ENCODE results near the gene TSPAN18. TPM values are rescaled to one million over a fixed set of nuclear protein-coding genes. Genes with fewer than 3 reads are reported as not detected.

TSPAN18 gene
- total RNA-seq, 2 experiments from 2014 or later = 5.8 to 8.2 TPM

- POLR2A ChIA-PET = no interaction called here
- Mint-ChIP-seq H3K9me3 (no peaks in the 10 kb centered on the region), H3K4me1 (ENCODE audit: low read depth) (peaks cover 6% of the 10 kb centered on the region), H3K36me3 (no peaks in the 10 kb centered on the region), H3K27ac (no peak overlapping the region), H3K4me3 (no peak overlapping the region), H3K27me3 (no peaks in the 10 kb centered on the region)
- intact Hi-C loops (cut with micrococcal nuclease) = loop anchor here (5.0 kb wide), 1 partner anchor 148 kb away; no protein-coding TSS in a partner anchor
- CTCF ChIA-PET = interaction anchor here (0.9 to 2.9 kb wide), 7 partner anchors 17 to 156 kb away, joined by 3 to 13 read pairs (median 10); no protein-coding TSS in a partner anchor
- no peak for DNase-seq
Observed at GRCh38 chr11:44954051-44954906, 227.5 kb downstream of the TSPAN18 start.

- no peaks in the 10 kb centered on the region for H3K27me3 Mint-ChIP-seq
- no peaks in the 10 kb centered on the region for H3K36me3 Mint-ChIP-seq
- no peaks in the 10 kb centered on the region for H3K9me3 Mint-ChIP-seq
- DNase-seq = peak; percentile 31
- intact Hi-C loops (cut with micrococcal nuclease) = no loop called here
- peaks cover 6% of the 10 kb centered on the region for H3K4me1 Mint-ChIP-seq (ENCODE audit: low read depth)
- no peak overlapping the region for H3K27ac Mint-ChIP-seq
- no peak overlapping the region for H3K4me3 Mint-ChIP-seq
- CTCF ChIA-PET = interaction anchor here (0.9 to 2.4 kb wide), 5 partner anchors 19 to 155 kb away, joined by 3 to 11 read pairs (median 7); no protein-coding TSS in a partner anchor
- POLR2A ChIA-PET = no interaction called here
Observed at GRCh38 chr11:44955015-44955738, 228.4 kb downstream of the TSPAN18 start.

- intact Hi-C loops (cut with micrococcal nuclease) = no loop called here
- H3K36me3 Mint-ChIP-seq = no peaks in the 10 kb centered on the region
- no peak overlapping the region for H3K4me3 Mint-ChIP-seq
- ChIA-PET CTCF (no interaction called here), POLR2A (interaction anchor here (1.0 kb wide), 1 partner anchor 24 kb away, joined by 3 read pairs; no protein-coding TSS in a partner anchor)
- peaks cover 6% of the 10 kb centered on the region for H3K4me1 Mint-ChIP-seq (ENCODE audit: low read depth)
- H3K9me3 Mint-ChIP-seq = no peaks in the 10 kb centered on the region
- DNase-seq = no peak
- H3K27ac Mint-ChIP-seq = no peak overlapping the region
- no peaks in the 10 kb centered on the region for H3K27me3 Mint-ChIP-seq
Observed at GRCh38 chr11:44957040-44957515, 230.3 kb downstream of the TSPAN18 start.

- no peaks in the 10 kb centered on the region for H3K36me3 Mint-ChIP-seq
- POLR2A ChIA-PET = interaction anchor here (1.0 kb wide), 1 partner anchor 23 kb away, joined by 3 read pairs; no protein-coding TSS in a partner anchor
- no peak overlapping the region for H3K27ac Mint-ChIP-seq
- H3K27me3 Mint-ChIP-seq = no peaks in the 10 kb centered on the region
- no peak overlapping the region for H3K4me3 Mint-ChIP-seq
- intact Hi-C loops (cut with micrococcal nuclease) = no loop called here
- H3K9me3 Mint-ChIP-seq = no peaks in the 10 kb centered on the region
- peaks cover 6% of the 10 kb centered on the region for H3K4me1 Mint-ChIP-seq (ENCODE audit: low read depth)
- CTCF ChIA-PET = interaction anchor here (2.3 kb wide), 1 partner anchor 22 kb away, joined by 11 read pairs; no protein-coding TSS in a partner anchor
- no peak for DNase-seq
Observed at GRCh38 chr11:44957776-44958564, 231.2 kb downstream of the TSPAN18 start.

- Mint-ChIP-seq H3K27me3 (no peaks in the 10 kb centered on the region), H3K36me3 (no peaks in the 10 kb centered on the region), H3K27ac (no peak overlapping the region), H3K4me3 (no peak overlapping the region), H3K4me1 (ENCODE audit: low read depth) (peaks cover 6% of the 10 kb centered on the region), H3K9me3 (no peaks in the 10 kb centered on the region)
- intact Hi-C loops (cut with micrococcal nuclease) = no loop called here
- ChIA-PET POLR2A (no interaction called here), CTCF (interaction anchor here (0.7 to 2.3 kb wide), 6 partner anchors 14 to 152 kb away, joined by 3 to 11 read pairs (median 4); no protein-coding TSS in a partner anchor)
- no peak for DNase-seq
Observed at GRCh38 chr11:44959064-44959463, 232.3 kb downstream of the TSPAN18 start.

- CTCF ChIA-PET = interaction anchor here (1.0 to 2.3 kb wide), 5 partner anchors 24 to 150 kb away, joined by 3 to 11 read pairs (median 3); no protein-coding TSS in a partner anchor
- H3K36me3 Mint-ChIP-seq = no peaks in the 10 kb centered on the region
- no peak overlapping the region for H3K4me3 Mint-ChIP-seq
- intact Hi-C loops (cut with micrococcal nuclease) = no loop called here
- POLR2A ChIA-PET = no interaction called here
- H3K27ac Mint-ChIP-seq = no peak overlapping the region
- no peaks in the 10 kb centered on the region for H3K9me3 Mint-ChIP-seq
- H3K27me3 Mint-ChIP-seq = no peaks in the 10 kb centered on the region
- no peak for DNase-seq
- peaks cover 2% of the 10 kb centered on the region for H3K4me1 Mint-ChIP-seq (ENCODE audit: low read depth)
Observed at GRCh38 chr11:44960200-44960845, 233.6 kb downstream of the TSPAN18 start.

- Mint-ChIP-seq H3K36me3 (no peaks in the 10 kb centered on the region), H3K27ac (no peak overlapping the region), H3K9me3 (no peaks in the 10 kb centered on the region), H3K4me3 (no peak overlapping the region), H3K4me1 (ENCODE audit: low read depth) (no peaks in the 10 kb centered on the region), H3K27me3 (no peaks in the 10 kb centered on the region)
- CTCF ChIA-PET = no interaction called here
- POLR2A ChIA-PET = no interaction called here
- no peak for DNase-seq
- intact Hi-C loops (cut with micrococcal nuclease) = no loop called here
Observed at GRCh38 chr11:44962464-44962863, 235.7 kb downstream of the TSPAN18 start.

GRCh38 chr11:44963136-44963535 lies 236.4 kb downstream of the TSPAN18 start:
- CTCF ChIA-PET = interaction anchor here (2.8 kb wide), 1 partner anchor 26 kb away, joined by 11 read pairs; no protein-coding TSS in a partner anchor
- POLR2A ChIA-PET = no interaction called here
- no peak for DNase-seq
- Mint-ChIP-seq H3K27ac (no peak overlapping the region), H3K9me3 (no peaks in the 10 kb centered on the region), H3K4me3 (no peak overlapping the region), H3K27me3 (no peaks in the 10 kb centered on the region), H3K36me3 (no peaks in the 10 kb centered on the region), H3K4me1 (ENCODE audit: low read depth) (no peaks in the 10 kb centered on the region)
- intact Hi-C loops (cut with micrococcal nuclease) = no loop called here

- Mint-ChIP-seq H3K4me1 (ENCODE audit: low read depth) (no peaks in the 10 kb centered on the region), H3K9me3 (no peaks in the 10 kb centered on the region), H3K4me3 (no peak overlapping the region), H3K27ac (no peak overlapping the region), H3K27me3 (no peaks in the 10 kb centered on the region), H3K36me3 (no peaks in the 10 kb centered on the region)
- ChIA-PET POLR2A (no interaction called here), CTCF (interaction anchor here (1.0 to 2.8 kb wide), 2 partner anchors 27 to 36 kb away, joined by 5 to 11 read pairs; no protein-coding TSS in a partner anchor)
- no peak for DNase-seq
- intact Hi-C loops (cut with micrococcal nuclease) = no loop called here
Observed at GRCh38 chr11:44963948-44964347, 237.2 kb downstream of the TSPAN18 start.

- H3K27ac Mint-ChIP-seq = no peak overlapping the region
- intact Hi-C loops (cut with micrococcal nuclease) = no loop called here
- DNase-seq = no peak
- POLR2A ChIA-PET = no interaction called here
- no peaks in the 10 kb centered on the region for H3K9me3 Mint-ChIP-seq
- CTCF ChIA-PET = interaction anchor here (1.0 to 2.8 kb wide), 3 partner anchors 14 to 37 kb away, joined by 3 to 11 read pairs (median 5); no protein-coding TSS in a partner anchor
- H3K4me1 Mint-ChIP-seq (ENCODE audit: low read depth) = no peaks in the 10 kb centered on the region
- no peaks in the 10 kb centered on the region for H3K27me3 Mint-ChIP-seq
- no peak overlapping the region for H3K4me3 Mint-ChIP-seq
- no peaks in the 10 kb centered on the region for H3K36me3 Mint-ChIP-seq
Observed at GRCh38 chr11:44964526-44965209, 237.9 kb downstream of the TSPAN18 start.

GRCh38 chr11:44966694-44967093 lies 239.9 kb downstream of the TSPAN18 start:
- no peaks in the 10 kb centered on the region for H3K36me3 Mint-ChIP-seq
- POLR2A ChIA-PET = no interaction called here
- no peak for DNase-seq
- H3K4me1 Mint-ChIP-seq (ENCODE audit: low read depth) = no peaks in the 10 kb centered on the region
- no peak overlapping the region for H3K27ac Mint-ChIP-seq
- H3K27me3 Mint-ChIP-seq = no peaks in the 10 kb centered on the region
- H3K9me3 Mint-ChIP-seq = no peaks in the 10 kb centered on the region
- intact Hi-C loops (cut with micrococcal nuclease) = no loop called here
- CTCF ChIA-PET = no interaction called here
- H3K4me3 Mint-ChIP-seq = no peak overlapping the region
